Trophoblast cell (in vitro differentiated cells and primary cell): ENCODE results near the gene PGA4.
"Not testable (repeated sequence)": the region's sequence is repeated elsewhere in the genome, so short reads cannot be mapped to it uniquely, and the experiment has no call there.

ENCODE experiments used
- DNase-seq, 2 donors: peaks; one replicate each; pipeline ENCODE4 v3.0.0-alpha.2; 2016
- H2AFZ ChIP-seq: 2 replicates; pipeline ENCODE4 v1.6.1; 2013; ENCODE audit warnings: low read length, moderate library complexity, mild to moderate bottlenecking; ENCODE audit not compliant: insufficient read depth, poor library complexity
- H2AK5ac ChIP-seq: 2 replicates; pipeline ENCODE4 v1.6.1; 2013; ENCODE audit warnings: mild to moderate bottlenecking, low read length
- H2BK120ac ChIP-seq: 2 replicates; pipeline ENCODE4 v1.6.1; 2013; ENCODE audit warnings: low read length, mild to moderate bottlenecking, moderate library complexity; ENCODE audit not compliant: insufficient read depth, poor library complexity
- H2BK12ac ChIP-seq: 2 replicates; pipeline ENCODE4 v1.6.1; 2013; ENCODE audit warnings: mild to moderate bottlenecking, low read length, moderate library complexity
- H2BK5ac ChIP-seq: 2 replicates; pipeline ENCODE4 v1.6.1; 2013; ENCODE audit warnings: low read length, low read depth, moderate library complexity, mild to moderate bottlenecking; ENCODE audit not compliant: poor library complexity
- H3K14ac ChIP-seq: 2 replicates; pipeline ENCODE4 v1.6.1; 2013; ENCODE audit warnings: mild to moderate bottlenecking, low read length
- H3K18ac ChIP-seq: 2 replicates; pipeline ENCODE4 v1.6.1; 2013; ENCODE audit warnings: mild to moderate bottlenecking, low read length
- H3K23ac ChIP-seq: 2 replicates; pipeline ENCODE4 v1.6.1; 2013; ENCODE audit warnings: low read length
- H3K27ac ChIP-seq: 2 replicates; pipeline ENCODE4 v1.5.1; 2013; ENCODE audit warnings: low read depth, mild to moderate bottlenecking, inconsistent platforms, low read length, moderate library complexity
- H3K27me3 ChIP-seq: 2 replicates; pipeline ENCODE4 v1.6.1; 2013; ENCODE audit warnings: inconsistent platforms, mild to moderate bottlenecking, low read length, moderate library complexity; ENCODE audit not compliant: insufficient read depth
- H3K36me3 ChIP-seq, 2 experiments: 1 replicate in 1 of 2; 2 replicates in 1 of 2; pipeline ENCODE4 v1.6.1; 2013; ENCODE audit warnings: low read length in 2 of 2, mild to moderate bottlenecking in 2 of 2, moderate library complexity in 1 of 2; ENCODE audit not compliant: insufficient read depth in 2 of 2, control insufficient read depth in 1 of 2
- H3K4ac ChIP-seq: 2 replicates; pipeline ENCODE4 v1.6.1; 2013; ENCODE audit warnings: low read depth, mild to moderate bottlenecking, low read length, moderate library complexity
- H3K4me1 ChIP-seq, 2 experiments: 1 replicate in 1 of 2; 2 replicates in 1 of 2; pipeline ENCODE4 v1.6.1; 2013; ENCODE audit warnings: low read length in 2 of 2, mild to moderate bottlenecking in 2 of 2, moderate library complexity in 1 of 2; ENCODE audit not compliant: insufficient read depth in 2 of 2, control insufficient read depth in 1 of 2
- H3K4me2 ChIP-seq: 2 replicates; pipeline ENCODE4 v1.6.1; 2013; ENCODE audit warnings: inconsistent platforms, mild to moderate bottlenecking, low read length, moderate library complexity
- H3K4me3 ChIP-seq: 2 replicates; pipeline ENCODE4 v1.5.1; 2013; ENCODE audit warnings: mild to moderate bottlenecking, low read depth, low read length, inconsistent platforms
- H3K79me1 ChIP-seq: one replicate; pipeline ENCODE4 v1.6.1; 2013; ENCODE audit warnings: low read length
- H3K79me2 ChIP-seq: 2 replicates; pipeline ENCODE4 v1.6.1; 2013; ENCODE audit warnings: low read length, mild to moderate bottlenecking; ENCODE audit not compliant: control insufficient read depth, insufficient read depth, poor library complexity
- H3K9ac ChIP-seq: 2 replicates; pipeline ENCODE4 v1.6.1; 2013; ENCODE audit warnings: mild to moderate bottlenecking, low read length
- H3K9me3 ChIP-seq: 2 replicates; pipeline ENCODE4 v1.6.1; 2013; ENCODE audit warnings: low read depth, mild to moderate bottlenecking, control low read depth, inconsistent platforms, low read length; ENCODE audit not compliant: insufficient read depth
- H4K12ac ChIP-seq: 2 replicates; pipeline ENCODE4 v1.6.1; 2013; ENCODE audit warnings: low read depth, mild to moderate bottlenecking, low read length, moderate library complexity
- H4K8ac ChIP-seq: 2 replicates; pipeline ENCODE4 v1.6.1; 2013; ENCODE audit warnings: low read depth, mild to moderate bottlenecking, low read length, moderate library complexity
- H4K91ac ChIP-seq: one replicate; pipeline ENCODE4 v1.6.1; 2013; ENCODE audit warnings: low read depth, mild to moderate bottlenecking, low read length, moderate library complexity
- WGBS: extraction: QIAGEN DNeasy Blood & Tissue Kit; methylation state at CpG from one replicate; pipeline ENCODE4 v1.1.7; 2013; ENCODE audit warnings: missing lambda C conversion rate; ENCODE audit not compliant: insufficient read length, insufficient coverage; ENCODE audit errors: extremely low coverage; 5-methylcytosine and 5-hydroxymethylcytosine counted together

Gene PGA4

GRCh38 chr11:61237130-61237529, 15.0 kb downstream of the PGA4 start:
- not testable (repeated sequence) for H3K79me1 ChIP-seq, H3K4me2 ChIP-seq, H3K27ac ChIP-seq, H3K4ac ChIP-seq, H4K91ac ChIP-seq, H3K27me3 ChIP-seq, H2AK5ac ChIP-seq, H2BK12ac ChIP-seq, H3K18ac ChIP-seq, H3K14ac ChIP-seq, H3K4me3 ChIP-seq, H2BK5ac ChIP-seq, H3K4me1 ChIP-seq, H3K9ac ChIP-seq, H4K12ac ChIP-seq, H3K79me2 ChIP-seq, H4K8ac ChIP-seq, DNase-seq, H3K36me3 ChIP-seq, H3K23ac ChIP-seq, H2BK120ac ChIP-seq, H3K9me3 ChIP-seq, H2AFZ ChIP-seq
- WGBS = no CpG with 5 or more reads among the region's 4 CpGs

- H2BK120ac ChIP-seq, H3K79me1 ChIP-seq, DNase-seq, H3K9ac ChIP-seq, H2AK5ac ChIP-seq, H3K4me2 ChIP-seq, H3K27ac ChIP-seq, H3K36me3 ChIP-seq, H2BK5ac ChIP-seq, H3K79me2 ChIP-seq, H3K4me1 ChIP-seq, H3K23ac ChIP-seq, H2BK12ac ChIP-seq, H3K14ac ChIP-seq, H3K9me3 ChIP-seq, H4K8ac ChIP-seq, H3K4me3 ChIP-seq, H3K18ac ChIP-seq, H4K12ac ChIP-seq, H2AFZ ChIP-seq, H3K27me3 ChIP-seq, H4K91ac ChIP-seq, H3K4ac ChIP-seq: not testable (repeated sequence)
- WGBS = no CpG with 5 or more reads among the region's 8 CpGs
These were observed 18.1 kb downstream of the PGA4 start for GRCh38 chr11:61240288-61240687.

- H3K36me3 ChIP-seq, H4K91ac ChIP-seq, H3K27ac ChIP-seq, H3K9ac ChIP-seq, H3K79me1 ChIP-seq, H3K18ac ChIP-seq, H3K4me2 ChIP-seq, DNase-seq, H3K27me3 ChIP-seq, H4K12ac ChIP-seq, H3K79me2 ChIP-seq, H3K14ac ChIP-seq, H3K4me3 ChIP-seq, H2BK12ac ChIP-seq, H2AFZ ChIP-seq, H3K23ac ChIP-seq, H2BK120ac ChIP-seq, H2BK5ac ChIP-seq, H3K9me3 ChIP-seq, H3K4ac ChIP-seq, H3K4me1 ChIP-seq, H2AK5ac ChIP-seq, H4K8ac ChIP-seq: not testable (repeated sequence)
- WGBS = no CpG with 5 or more reads among the region's 8 CpGs
These were observed 18.7 kb downstream of the PGA4 start, which contains the start of gene PGA5 for GRCh38 chr11:61240875-61241274. PGA5 (plus strand) TSS chr11:61241175; CDS start chr11:61241227, 52 bp downstream.

- WGBS = no CpG with 5 or more reads among the region's 5 CpGs
- H3K27ac ChIP-seq = not testable (repeated sequence)
These were observed 19.4 kb downstream of the PGA4 start for GRCh38 chr11:61241526-61241925.

More at GRCh38 chr11:61241526-61241925, 19.4 kb downstream of the PGA4 start:
- H3K79me2 ChIP-seq, H3K9me3 ChIP-seq, DNase-seq, H3K18ac ChIP-seq, H4K91ac ChIP-seq, H2AK5ac ChIP-seq, H3K79me1 ChIP-seq, H3K36me3 ChIP-seq, H3K4ac ChIP-seq, H3K9ac ChIP-seq, H3K14ac ChIP-seq, H3K23ac ChIP-seq, H2BK12ac ChIP-seq, H4K12ac ChIP-seq, H2BK120ac ChIP-seq, H2BK5ac ChIP-seq, H2AFZ ChIP-seq, H3K4me2 ChIP-seq, H3K27me3 ChIP-seq, H3K4me1 ChIP-seq, H3K4me3 ChIP-seq, H4K8ac ChIP-seq: not testable (repeated sequence)
